ENCODE results near the gene AGRN.

The AGRN gene

GRCh38 chr1:1048765-1049164 lies 28.8 kb downstream of the AGRN start:
- no peak overlapping the region for H2AK5ac ChIP-seq (ENCODE audit: low read length, severe bottlenecking)
- no peak overlapping the region for H3K23ac ChIP-seq (ENCODE audit: low read length in 2 of 2)
- H4K8ac ChIP-seq (ENCODE audit: low read length), result no peak overlapping the region
- no peak overlapping the region for H2BK12ac ChIP-seq (ENCODE audit: low read length in 2 of 2)
- H4K91ac ChIP-seq (ENCODE audit: low read length), result no peak overlapping the region
- H3K27me3 ChIP-seq (ENCODE audit: control insufficient read depth in 1 of 2, insufficient read depth in 1 of 2, low read length in 2 of 2), result no peaks in the 10 kb centered on the region
- no peaks in the 10 kb centered on the region for H3K9me3 ChIP-seq (ENCODE audit: control insufficient read depth, low read length)
- H3K27ac ChIP-seq (ENCODE audit: low read length, poor library complexity, severe bottlenecking), result no peak overlapping the region
- peaks cover 0 to 100% of the 10 kb centered on the region in 2 experiments for H3K36me3 ChIP-seq (ENCODE audit: control insufficient read depth in 1 of 2, insufficient read depth in 2 of 2, low read depth in 1 of 2, low read length in 2 of 2)
- peaks cover 4% of the 10 kb centered on the region for H3K4me1 ChIP-seq (ENCODE audit: control insufficient read depth, insufficient read depth, low read depth, low read length)
- H3K18ac ChIP-seq (ENCODE audit: low read depth in 1 of 2, low read length in 2 of 2), result no peak overlapping the region
- no peak overlapping the region for H3K9ac ChIP-seq (ENCODE audit: low read length)
- H3K79me1 ChIP-seq (replicated peaks; ENCODE audit: low read length, poor library complexity, severe bottlenecking), result peaks cover 27% of the 10 kb centered on the region
- no peak for DNase-seq
- no peak overlapping the region for H2BK120ac ChIP-seq (ENCODE audit: low read depth, low read length)
- no peak overlapping the region for H3K4me2 ChIP-seq (ENCODE audit: low read length, poor library complexity, severe bottlenecking)
- no peak overlapping the region for H3K4me3 ChIP-seq (ENCODE audit: insufficient read depth in 1 of 2, low read depth in 1 of 2, low read length in 2 of 2)
- H3K14ac ChIP-seq (ENCODE audit: low read length in 2 of 2), result no peak overlapping the region
- H3K4ac ChIP-seq (ENCODE audit: low read depth in 1 of 2, low read length in 2 of 2), result no peak overlapping the region
- no peak overlapping the region for H2BK15ac ChIP-seq (ENCODE audit: low read depth, poor library complexity, severe bottlenecking)
- no peak overlapping the region for H2AFZ ChIP-seq (ENCODE audit: low read depth, low read length)
- WGBS, result 98% methylated on average over 9 of the region's 28 CpGs
- H2BK5ac ChIP-seq (ENCODE audit: low read depth, low read length, poor library complexity, severe bottlenecking), result no peak overlapping the region

- no peak overlapping the region for H3K4me2 ChIP-seq (ENCODE audit: low read length, poor library complexity, severe bottlenecking)
- no peaks in the 10 kb centered on the region for H3K27me3 ChIP-seq (ENCODE audit: control insufficient read depth in 1 of 2, insufficient read depth in 1 of 2, low read length in 2 of 2)
- no peak overlapping the region for H3K14ac ChIP-seq (ENCODE audit: low read length in 2 of 2)
- peaks cover 0 to 100% of the 10 kb centered on the region in 2 experiments for H3K36me3 ChIP-seq (ENCODE audit: control insufficient read depth in 1 of 2, insufficient read depth in 2 of 2, low read depth in 1 of 2, low read length in 2 of 2)
- H2AFZ ChIP-seq (ENCODE audit: low read depth, low read length), result no peak overlapping the region
- no peak overlapping the region for H3K27ac ChIP-seq (ENCODE audit: low read length, poor library complexity, severe bottlenecking)
- no peak overlapping the region for H3K9ac ChIP-seq (ENCODE audit: low read length)
- H3K4me1 ChIP-seq (ENCODE audit: control insufficient read depth, insufficient read depth, low read depth, low read length), result peaks cover 11% of the 10 kb centered on the region
- H4K8ac ChIP-seq (ENCODE audit: low read length), result no peak overlapping the region
- no peaks in the 10 kb centered on the region for H3K9me3 ChIP-seq (ENCODE audit: control insufficient read depth, low read length)
- H4K91ac ChIP-seq (ENCODE audit: low read length), result no peak overlapping the region
- WGBS, result 95% methylated on average over 56 of the region's 57 CpGs
- H2BK120ac ChIP-seq (ENCODE audit: low read depth, low read length), result no peak overlapping the region
- H3K4me3 ChIP-seq (ENCODE audit: insufficient read depth in 1 of 2, low read depth in 1 of 2, low read length in 2 of 2), result no peak overlapping the region
- H2AK5ac ChIP-seq (ENCODE audit: low read length, severe bottlenecking), result no peak overlapping the region
- no peak overlapping the region for H2BK12ac ChIP-seq (ENCODE audit: low read length in 2 of 2)
- no peak overlapping the region for H3K18ac ChIP-seq (ENCODE audit: low read depth in 1 of 2, low read length in 2 of 2)
- H2BK15ac ChIP-seq (ENCODE audit: low read depth, poor library complexity, severe bottlenecking), result no peak overlapping the region
- H3K4ac ChIP-seq (ENCODE audit: low read depth in 1 of 2, low read length in 2 of 2), result no peak overlapping the region
- H2BK5ac ChIP-seq (ENCODE audit: low read depth, low read length, poor library complexity, severe bottlenecking), result no peak overlapping the region
- no peak overlapping the region for H3K23ac ChIP-seq (ENCODE audit: low read length in 2 of 2)
- DNase-seq, result no peak
- H3K79me1 ChIP-seq (replicated peaks; ENCODE audit: low read length, poor library complexity, severe bottlenecking), result peaks cover 24% of the 10 kb centered on the region
These were observed 29.6 kb downstream of the AGRN start for GRCh38 chr1:1049318-1050165.

GRCh38 chr1:1050577-1051052 lies 30.7 kb downstream of the AGRN start:
- no peak overlapping the region for H3K4ac ChIP-seq (ENCODE audit: low read depth in 1 of 2, low read length in 2 of 2)
- no peak overlapping the region for H3K14ac ChIP-seq (ENCODE audit: low read length in 2 of 2)
- H4K91ac ChIP-seq (ENCODE audit: low read length), result no peak overlapping the region
- H3K9me3 ChIP-seq (ENCODE audit: control insufficient read depth, low read length), result no peaks in the 10 kb centered on the region
- H2BK5ac ChIP-seq (ENCODE audit: low read depth, low read length, poor library complexity, severe bottlenecking), result no peak overlapping the region
- DNase-seq, result no peak
- no peak overlapping the region for H3K23ac ChIP-seq (ENCODE audit: low read length in 2 of 2)
- H2BK15ac ChIP-seq (ENCODE audit: low read depth, poor library complexity, severe bottlenecking), result no peak overlapping the region
- H3K36me3 ChIP-seq (ENCODE audit: control insufficient read depth in 1 of 2, insufficient read depth in 2 of 2, low read depth in 1 of 2, low read length in 2 of 2), result peaks cover 0 to 100% of the 10 kb centered on the region in 2 experiments
- no peak overlapping the region for H2BK120ac ChIP-seq (ENCODE audit: low read depth, low read length)
- no peak overlapping the region for H3K4me2 ChIP-seq (ENCODE audit: low read length, poor library complexity, severe bottlenecking)
- H3K27me3 ChIP-seq (ENCODE audit: control insufficient read depth in 1 of 2, insufficient read depth in 1 of 2, low read length in 2 of 2), result no peaks in the 10 kb centered on the region
- no peak overlapping the region for H2BK12ac ChIP-seq (ENCODE audit: low read length in 2 of 2)
- no peak overlapping the region for H3K4me3 ChIP-seq (ENCODE audit: insufficient read depth in 1 of 2, low read depth in 1 of 2, low read length in 2 of 2)
- peaks cover 12% of the 10 kb centered on the region for H3K4me1 ChIP-seq (ENCODE audit: control insufficient read depth, insufficient read depth, low read depth, low read length)
- H2AFZ ChIP-seq (ENCODE audit: low read depth, low read length), result no peak overlapping the region
- no peak overlapping the region for H3K18ac ChIP-seq (ENCODE audit: low read depth in 1 of 2, low read length in 2 of 2)
- H3K9ac ChIP-seq (ENCODE audit: low read length), result no peak overlapping the region
- no peak overlapping the region for H3K27ac ChIP-seq (ENCODE audit: low read length, poor library complexity, severe bottlenecking)
- no peak overlapping the region for H4K8ac ChIP-seq (ENCODE audit: low read length)
- H2AK5ac ChIP-seq (ENCODE audit: low read length, severe bottlenecking), result no peak overlapping the region
- H3K79me1 ChIP-seq (replicated peaks; ENCODE audit: low read length, poor library complexity, severe bottlenecking), result peaks cover 20% of the 10 kb centered on the region
- WGBS, result 95% methylated on average over 32 of the region's 32 CpGs

GRCh38 chr1:1051127-1051810 lies 31.3 kb downstream of the AGRN start:
- Histone ChIP-seq H3K23ac (ENCODE audit: low read length in 2 of 2) (no peak overlapping the region), H3K18ac (ENCODE audit: low read depth in 1 of 2, low read length in 2 of 2) (no peak overlapping the region), H3K4ac (ENCODE audit: low read depth in 1 of 2, low read length in 2 of 2) (no peak overlapping the region), H3K4me1 (ENCODE audit: control insufficient read depth, insufficient read depth, low read depth, low read length) (peaks cover 14% of the 10 kb centered on the region), H3K4me3 (ENCODE audit: insufficient read depth in 1 of 2, low read depth in 1 of 2, low read length in 2 of 2) (no peak overlapping the region), H3K27ac (ENCODE audit: low read length, poor library complexity, severe bottlenecking) (no peak overlapping the region), H3K14ac (ENCODE audit: low read length in 2 of 2) (no peak overlapping the region), H3K4me2 (ENCODE audit: low read length, poor library complexity, severe bottlenecking) (no peak overlapping the region), H2BK15ac (ENCODE audit: low read depth, poor library complexity, severe bottlenecking) (no peak overlapping the region), H3K79me1 (replicated peaks; ENCODE audit: low read length, poor library complexity, severe bottlenecking) (peaks cover 18% of the 10 kb centered on the region), H3K27me3 (ENCODE audit: control insufficient read depth in 1 of 2, insufficient read depth in 1 of 2, low read length in 2 of 2) (no peaks in the 10 kb centered on the region), H3K36me3 (ENCODE audit: control insufficient read depth in 1 of 2, insufficient read depth in 2 of 2, low read depth in 1 of 2, low read length in 2 of 2) (peaks cover 0 to 100% of the 10 kb centered on the region in 2 experiments), H2BK12ac (ENCODE audit: low read length in 2 of 2) (no peak overlapping the region), H3K9me3 (ENCODE audit: control insufficient read depth, low read length) (no peaks in the 10 kb centered on the region), H2BK120ac (ENCODE audit: low read depth, low read length) (no peak overlapping the region), H3K9ac (ENCODE audit: low read length) (no peak overlapping the region), H2AFZ (ENCODE audit: low read depth, low read length) (no peak overlapping the region), H2BK5ac (ENCODE audit: low read depth, low read length, poor library complexity, severe bottlenecking) (no peak overlapping the region), H4K91ac (ENCODE audit: low read length) (peak overlapping the region; percentile 20), H4K8ac (ENCODE audit: low read length) (no peak overlapping the region), H2AK5ac (ENCODE audit: low read length, severe bottlenecking) (no peak overlapping the region)
- DNase-seq, result no peak
- 94% methylated on average over 43 of the region's 46 CpGs for WGBS
